Measurements from ENCODE around the gene HES7. TPM values are rescaled to one million over a fixed set of nuclear protein-coding genes. Genes with fewer than 3 reads are reported as not detected.

Gene HES7
- total RNA-seq, 1 donor from 2014 or later: 0.65 TPM

- intact Hi-C loops (cut with DNase I): no loop called here
- no peak for DNase-seq (ENCODE audit: low spot score)
Measured at GRCh38 chr17:8146381-8147140, 22.7 kb upstream of the HES7 start.

DNA sequence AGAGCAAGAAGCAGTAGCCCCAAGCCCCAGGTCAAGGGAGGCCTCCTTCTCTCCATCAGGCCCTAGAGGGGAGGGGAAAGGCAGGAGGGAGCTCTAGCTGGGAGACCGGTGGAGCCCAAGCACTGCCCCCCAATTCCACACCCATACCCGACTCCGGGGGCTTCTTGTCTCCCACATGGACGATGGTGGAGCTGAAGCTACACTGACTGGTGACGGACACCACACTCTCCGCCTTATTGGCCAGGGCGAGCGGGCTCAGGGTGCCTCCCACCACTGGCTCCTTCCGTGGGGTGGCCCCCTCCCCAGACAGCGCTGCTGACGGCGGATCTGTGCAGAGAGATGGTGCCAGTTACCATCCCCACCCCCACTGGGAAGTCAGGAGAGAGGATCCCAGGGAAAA is 21.9 kb upstream of the HES7 start:
- no peak for DNase-seq (ENCODE audit: low spot score)
- intact Hi-C loops (cut with DNase I): no loop called here

DNA sequence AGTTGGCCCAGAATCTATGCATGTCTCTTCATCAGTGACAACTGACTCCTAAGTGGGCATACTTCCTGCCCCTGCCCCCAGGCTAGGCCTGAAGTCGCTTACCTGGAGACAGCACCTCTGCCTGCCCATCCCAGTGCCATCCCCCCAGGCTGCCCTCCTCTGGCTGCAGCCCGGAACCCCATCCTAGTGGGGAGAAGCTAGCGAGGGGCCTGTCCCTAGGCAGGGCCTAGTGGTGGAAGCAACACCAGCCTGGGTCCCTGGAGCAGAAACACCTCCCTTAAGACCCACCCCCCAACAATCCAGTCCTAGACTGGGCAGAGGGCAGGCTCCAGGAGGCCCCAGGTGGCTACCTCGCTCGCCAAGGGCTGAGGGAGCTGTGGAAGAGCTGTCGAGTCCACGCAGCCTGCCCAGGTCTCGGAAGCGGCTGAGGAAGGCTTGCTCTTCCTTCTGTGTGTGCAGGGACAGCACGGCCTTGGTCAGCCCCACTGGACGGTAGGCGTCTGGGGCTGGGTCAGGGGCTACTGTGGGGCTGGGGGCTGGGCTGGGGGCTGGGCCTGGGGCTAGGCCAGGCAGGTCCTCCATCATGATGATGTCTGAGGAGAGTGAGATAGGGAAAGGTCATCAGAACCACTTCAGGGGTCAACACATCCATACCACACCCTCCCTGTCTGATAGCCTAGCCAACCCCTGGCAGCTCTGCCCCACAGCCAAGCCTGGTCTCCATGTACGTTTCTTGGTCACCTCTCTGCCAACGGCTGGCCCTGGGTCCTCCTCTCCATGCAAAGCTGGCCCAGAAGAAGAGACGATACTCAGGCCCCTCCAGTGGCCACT is 20.7 kb upstream of the HES7 start:
- intact Hi-C loops (cut with DNase I): no loop called here
- no peak for DNase-seq (ENCODE audit: low spot score)

DNA sequence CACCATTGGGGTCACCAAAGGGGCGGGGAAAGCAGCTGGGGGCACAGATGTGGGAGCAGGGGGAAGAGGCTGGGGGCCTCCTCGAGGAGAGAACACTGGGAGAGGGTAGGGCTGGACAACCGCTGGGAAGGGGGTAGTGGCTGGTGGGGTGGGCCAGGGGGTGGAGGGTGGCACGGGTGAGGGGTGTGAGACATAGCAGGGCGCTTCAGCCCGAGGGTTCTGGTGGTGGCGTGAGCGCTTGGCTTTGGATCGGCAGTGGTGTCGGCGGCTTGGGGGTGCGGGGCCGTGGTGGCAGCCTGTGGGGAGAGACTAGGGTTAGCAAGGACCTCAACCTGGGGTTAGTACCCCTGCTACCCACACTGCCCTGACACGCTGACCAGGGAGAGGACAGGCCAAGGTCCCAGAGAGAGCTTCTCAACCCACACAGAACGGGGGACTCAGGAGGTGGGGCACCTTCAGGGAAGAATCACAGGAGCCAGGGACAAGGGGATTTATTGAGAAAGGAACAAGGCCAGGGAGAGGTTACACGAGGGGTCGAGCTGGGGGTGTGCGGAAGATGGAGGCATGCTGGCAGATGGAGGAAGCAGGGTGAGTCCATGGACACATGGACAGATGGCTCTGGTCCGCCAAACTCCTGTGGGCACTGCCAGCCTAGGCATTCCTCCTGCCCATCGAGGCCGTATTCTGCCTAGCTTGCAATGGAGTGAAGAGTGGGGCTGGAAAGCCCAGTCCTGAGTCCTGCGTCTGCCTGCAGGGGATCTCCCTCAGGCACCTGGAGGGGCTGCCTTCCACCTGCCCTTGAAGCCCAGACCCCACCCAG is 19.9 kb upstream of the HES7 start:
- DNase-seq (ENCODE audit: low spot score): no peak
- intact Hi-C loops (cut with DNase I): no loop called here

GRCh38 chr17:8142887-8143580 is 19.1 kb upstream of the HES7 start:
- no peak for DNase-seq (ENCODE audit: low spot score)
- intact Hi-C loops (cut with DNase I): no loop called here

DNA sequence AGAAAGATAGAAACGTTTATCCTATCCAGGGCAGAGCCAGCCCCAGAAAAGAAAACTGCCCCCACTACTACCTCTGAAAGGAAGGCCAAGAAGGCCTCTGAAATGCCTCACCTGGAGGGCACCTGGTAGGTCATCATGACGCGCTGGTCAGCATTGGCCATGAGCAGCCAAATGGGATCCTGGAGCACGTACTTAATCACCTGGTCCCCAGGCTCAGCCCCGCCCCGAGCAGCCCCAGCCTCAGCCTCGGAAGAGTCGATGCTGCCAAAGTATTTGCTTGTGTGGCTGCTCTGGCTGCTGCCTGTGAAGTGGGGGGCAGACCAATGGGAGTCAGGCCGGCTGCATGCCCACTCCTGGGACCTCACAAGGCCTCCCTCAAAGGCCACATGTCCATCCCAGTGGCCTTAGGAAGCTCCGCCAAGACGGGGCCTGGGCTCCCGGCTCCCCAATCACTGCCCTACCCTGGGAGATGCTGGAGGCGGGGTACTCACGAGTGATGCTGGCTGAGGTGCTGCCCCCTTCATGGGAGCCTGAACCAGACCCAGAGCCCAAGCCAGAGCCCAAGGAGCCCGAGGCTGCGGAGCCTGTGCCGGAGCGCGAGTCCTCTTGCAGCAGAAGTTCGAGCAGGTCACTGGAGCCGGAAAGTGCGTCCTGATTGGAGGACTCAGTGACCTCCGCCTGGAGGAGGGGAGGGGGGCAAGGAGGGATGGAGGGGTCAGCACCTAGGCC is 18.4 kb upstream of the HES7 start:
- intact Hi-C loops (cut with DNase I): no loop called here
- DNase-seq (ENCODE audit: low spot score): no peak

GRCh38 chr17:8141741-8142140 is 17.8 kb upstream of the HES7 start:
- intact Hi-C loops (cut with DNase I): no loop called here
- DNase-seq (ENCODE audit: low spot score): no peak

DNA sequence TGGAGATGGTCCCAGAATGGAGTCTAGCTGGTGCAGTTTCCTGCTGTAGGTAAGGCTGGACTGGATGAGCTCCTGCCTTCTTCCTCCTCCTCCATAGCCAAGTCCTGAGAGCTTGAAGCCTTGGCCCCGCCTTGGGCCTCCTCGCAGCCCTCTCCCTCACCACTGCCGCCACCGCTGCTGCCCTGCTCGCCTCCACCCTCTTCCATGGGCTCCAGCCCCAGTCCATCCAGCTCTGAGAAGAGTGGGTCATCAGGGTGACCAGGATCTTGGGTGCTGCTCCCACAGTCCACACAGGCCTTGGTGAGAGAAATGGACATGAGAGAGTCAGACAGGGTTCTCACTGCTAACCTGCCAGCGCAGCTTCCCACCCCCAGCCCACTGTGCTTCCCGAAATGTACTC is 17.1 kb upstream of the HES7 start:
- intact Hi-C loops (cut with DNase I): no loop called here
- no peak for DNase-seq (ENCODE audit: low spot score)

DNA sequence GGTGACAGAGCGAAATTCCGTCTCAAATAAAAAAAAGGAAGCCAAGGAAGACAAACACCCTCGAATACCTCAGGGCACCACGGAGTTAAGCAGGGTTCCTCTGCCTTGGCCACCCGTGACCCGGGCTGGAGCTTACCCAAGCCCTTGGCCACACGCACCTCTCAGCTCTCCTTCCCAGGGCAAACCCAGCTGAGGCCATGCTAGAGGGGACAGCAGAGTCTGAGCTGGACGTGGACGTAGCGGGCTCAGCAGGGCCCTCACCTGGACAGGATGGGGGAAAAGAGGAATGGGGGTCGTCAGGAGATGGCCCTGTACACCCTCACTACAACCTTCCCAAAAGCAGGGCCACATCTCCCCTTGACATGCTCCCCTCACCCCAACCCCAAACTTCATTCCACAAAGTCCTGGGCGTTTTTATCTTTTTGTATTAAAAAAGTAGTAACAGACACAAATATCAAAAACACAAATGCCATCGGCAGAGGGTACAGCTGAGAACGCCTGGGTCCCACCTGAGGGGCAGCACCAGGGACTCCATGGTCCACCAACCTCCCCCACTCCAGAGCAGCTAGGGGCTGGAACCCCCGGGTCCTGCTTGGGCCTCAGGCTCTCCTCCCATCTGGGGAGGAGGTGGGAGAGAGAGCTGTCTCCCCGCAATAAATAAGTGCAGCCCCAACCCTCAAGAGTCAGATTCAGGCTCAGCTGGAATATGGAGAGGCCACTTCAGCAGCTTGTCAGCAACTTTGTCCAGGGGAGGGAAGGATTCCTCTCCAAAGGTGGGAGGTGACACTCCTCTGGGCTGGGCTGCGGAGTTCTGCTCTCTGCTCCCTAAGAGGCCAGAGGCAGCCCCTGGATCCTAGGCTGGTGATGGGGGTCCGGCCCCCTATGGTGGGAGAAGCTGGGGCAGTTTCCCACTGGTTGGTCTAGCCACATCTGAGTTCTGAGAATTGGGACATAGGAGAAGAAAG is 16.4 kb upstream of the HES7 start:
- intact Hi-C loops (cut with DNase I): no loop called here
- no peak for DNase-seq (ENCODE audit: low spot score)

- intact Hi-C loops (cut with DNase I): loop anchor here (1.0 to 5.0 kb wide), 3 partner anchors 14 to 48 kb away; partner anchors contain the start of gene HES7
- DNase-seq (ENCODE audit: low spot score): peak; percentile 96
Measured at GRCh38 chr17:8138672-8139371, 14.9 kb upstream of the HES7 start.

DNA sequence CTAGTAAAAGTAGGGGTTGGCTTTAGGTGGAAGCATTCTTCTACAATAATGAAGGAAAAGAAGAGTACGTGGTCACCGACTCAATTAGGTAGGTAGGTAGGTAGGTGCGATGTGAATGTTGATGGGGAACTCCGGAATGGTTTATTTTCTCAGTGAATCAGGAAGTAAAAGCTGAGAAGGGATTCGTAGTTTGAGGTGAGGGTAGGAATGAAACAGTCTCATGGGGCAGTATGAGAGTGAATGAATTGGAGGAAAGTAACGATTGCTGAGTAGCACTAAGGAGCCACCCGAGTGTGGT is 14.4 kb upstream of the HES7 start:
- DNase-seq (ENCODE audit: low spot score): no peak
- intact Hi-C loops (cut with DNase I): loop anchor here (1.0 to 5.0 kb wide), 3 partner anchors 14 to 49 kb away; partner anchors contain the start of gene HES7

GRCh38 chr17:8137645-8138373 is 13.9 kb upstream of the HES7 start:
- no peak for DNase-seq (ENCODE audit: low spot score)
- intact Hi-C loops (cut with DNase I): loop anchor here (1.0 to 5.0 kb wide), 3 partner anchors 13 to 49 kb away; partner anchors contain the start of gene HES7

- no peak for DNase-seq (ENCODE audit: low spot score)
- intact Hi-C loops (cut with DNase I): no loop called here
Measured at GRCh38 chr17:8133941-8134340, 10.0 kb upstream of the HES7 start.

- DNase-seq (ENCODE audit: low spot score): no peak
- intact Hi-C loops (cut with DNase I): no loop called here
Measured at GRCh38 chr17:8133399-8133798, 9.5 kb upstream of the HES7 start.

- DNase-seq (ENCODE audit: low spot score): no peak
Measured at GRCh38 chr17:8131844-8132441, 8.0 kb upstream of the HES7 start.

GRCh38 chr17:8128125-8128784 is 4.3 kb upstream of the HES7 start:
- intact Hi-C loops (cut with DNase I): no loop called here
- DNase-seq (ENCODE audit: low spot score): no peak

More at GRCh38 chr17:8131844-8132441, 8.0 kb upstream of the HES7 start:
- intact Hi-C loops (cut with DNase I): no loop called here

Measured in cardiac septum (tissue), 1 donor.